ENCODE results near the gene ATF6. TPM values are rescaled to one million over a fixed set of nuclear protein-coding genes. Genes with fewer than 3 reads are reported as not detected.

The ATF6 gene
- total RNA-seq, 1 experiment from 2014 or later, result 36.5 TPM

DNA sequence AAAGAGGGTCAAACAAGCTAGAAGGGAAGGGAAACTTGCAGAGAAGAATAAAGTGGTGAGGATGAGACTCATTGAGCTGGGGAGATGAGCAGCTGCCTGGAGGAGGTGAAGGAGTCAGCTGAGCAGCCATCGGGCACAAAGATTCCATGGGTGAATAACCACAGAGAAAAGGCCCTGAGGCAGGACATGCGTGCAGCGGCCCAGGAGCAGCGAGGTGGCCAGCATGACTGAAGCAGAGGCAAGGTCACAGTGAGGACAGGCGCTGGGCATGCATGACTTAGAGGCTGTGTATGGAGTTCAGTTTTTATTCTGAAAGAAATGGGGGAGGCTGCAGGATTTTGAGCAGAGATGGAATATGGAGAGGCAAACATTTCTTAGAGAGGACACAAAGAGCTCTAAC is 232.7 kb downstream of the ATF6 start:
- H3K9ac ChIP-seq (ENCODE audit: low read length), result no peak overlapping the region
- H2AFZ ChIP-seq (ENCODE audit: low read length), result no peak overlapping the region
- no peaks in the 10 kb centered on the region for H3K79me2 ChIP-seq (ENCODE audit: low read length)
- H3K4me1 ChIP-seq (ENCODE audit: low read length), result no peaks in the 10 kb centered on the region
- no peak for DNase-seq
- H3K4me3 ChIP-seq (ENCODE audit: low read length), result no peak overlapping the region
- H3K9me3 ChIP-seq (ENCODE audit: low read length), result no peaks in the 10 kb centered on the region
- no peaks in the 10 kb centered on the region for H4K20me1 ChIP-seq (ENCODE audit: insufficient read depth, low read depth, low read length)
- no peaks in the 10 kb centered on the region for H3K9me2 ChIP-seq (replicated peaks; ENCODE audit: insufficient read depth, low read length)
- H3K27me3 ChIP-seq (ENCODE audit: low read length), result no peaks in the 10 kb centered on the region
- no peak overlapping the region for H3K4me2 ChIP-seq (ENCODE audit: low read depth, low read length, poor library complexity, severe bottlenecking)
- H3K36me3 ChIP-seq (ENCODE audit: insufficient read depth, low read length), result no peaks in the 10 kb centered on the region
- no peak overlapping the region for H3K27ac ChIP-seq (ENCODE audit: low read length)

DNA sequence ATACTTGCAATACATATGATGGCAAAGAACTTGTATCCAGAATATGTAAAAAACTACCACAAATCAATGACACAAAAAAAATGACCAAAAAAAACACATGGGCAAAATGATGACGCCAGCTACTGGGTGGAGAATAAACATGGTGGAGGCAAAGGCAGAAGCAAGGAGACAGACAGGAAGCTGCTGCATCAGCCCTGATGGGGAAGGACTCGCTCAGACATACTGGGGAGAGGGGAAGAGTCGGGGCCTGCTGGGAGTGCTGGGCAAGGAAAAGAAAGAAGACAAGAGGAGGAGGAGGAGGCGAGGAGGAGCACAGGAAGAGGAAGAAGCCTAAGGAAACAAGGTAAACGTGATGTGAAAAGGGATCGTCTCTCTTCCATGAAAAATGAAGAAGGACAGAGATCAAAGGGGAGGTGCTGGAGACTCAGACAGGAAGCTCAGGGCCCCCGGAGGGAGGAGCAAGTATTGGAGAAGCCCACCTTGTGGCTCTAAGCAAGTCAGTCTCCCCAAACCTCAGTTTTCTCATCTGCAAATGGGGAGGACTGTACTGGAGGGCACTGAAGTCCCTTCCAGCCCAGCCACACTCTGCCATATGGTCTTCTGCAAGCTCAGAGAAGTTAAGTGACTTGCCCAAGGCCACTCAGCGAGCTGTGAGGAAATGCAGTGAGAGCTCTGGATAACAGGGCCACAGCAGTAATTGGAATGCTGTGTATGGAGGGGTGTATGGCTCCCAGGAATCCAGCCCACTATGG is 233.4 kb downstream of the ATF6 start:
- no peak for DNase-seq
- H4K20me1 ChIP-seq (ENCODE audit: insufficient read depth, low read depth, low read length), result no peaks in the 10 kb centered on the region
- no peak overlapping the region for H3K9ac ChIP-seq (ENCODE audit: low read length)
- H3K9me2 ChIP-seq (replicated peaks; ENCODE audit: insufficient read depth, low read length), result no peaks in the 10 kb centered on the region
- no peaks in the 10 kb centered on the region for H3K4me1 ChIP-seq (ENCODE audit: low read length)
- H3K36me3 ChIP-seq (ENCODE audit: insufficient read depth, low read length), result no peaks in the 10 kb centered on the region
- no peak overlapping the region for H3K4me2 ChIP-seq (ENCODE audit: low read depth, low read length, poor library complexity, severe bottlenecking)
- H3K4me3 ChIP-seq (ENCODE audit: low read length), result no peak overlapping the region
- H3K79me2 ChIP-seq (ENCODE audit: low read length), result no peaks in the 10 kb centered on the region
- H3K27me3 ChIP-seq (ENCODE audit: low read length), result no peaks in the 10 kb centered on the region
- H3K27ac ChIP-seq (ENCODE audit: low read length), result no peak overlapping the region
- H2AFZ ChIP-seq (ENCODE audit: low read length), result no peak overlapping the region
- H3K9me3 ChIP-seq (ENCODE audit: low read length), result no peaks in the 10 kb centered on the region

DNA sequence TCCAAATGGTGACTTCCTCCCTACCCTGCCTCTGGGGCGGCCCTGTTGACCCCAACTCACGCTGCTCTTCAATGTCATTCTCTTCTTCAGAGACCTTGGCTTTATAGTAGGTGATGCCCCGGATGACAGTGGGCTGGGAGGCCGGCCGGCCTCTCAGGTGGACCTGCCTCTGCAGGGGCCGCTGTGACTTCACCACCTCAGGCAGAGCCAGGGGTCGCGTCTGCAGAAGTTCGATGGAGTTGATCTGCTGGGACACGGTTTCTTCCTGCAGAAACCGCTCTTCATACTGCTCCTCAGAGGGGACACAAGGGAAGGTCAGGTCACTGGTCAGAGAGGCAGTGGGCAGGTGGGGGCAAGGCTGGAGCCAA is 233.9 kb downstream of the ATF6 start:
- Histone ChIP-seq H3K79me2 (ENCODE audit: low read length) (no peaks in the 10 kb centered on the region), H2AFZ (ENCODE audit: low read length) (no peak overlapping the region), H3K27ac (ENCODE audit: low read length) (no peak overlapping the region), H3K36me3 (ENCODE audit: insufficient read depth, low read length) (no peaks in the 10 kb centered on the region), H3K9me2 (replicated peaks; ENCODE audit: insufficient read depth, low read length) (no peaks in the 10 kb centered on the region), H3K9me3 (ENCODE audit: low read length) (no peaks in the 10 kb centered on the region), H3K4me2 (ENCODE audit: low read depth, low read length, poor library complexity, severe bottlenecking) (no peak overlapping the region), H3K9ac (ENCODE audit: low read length) (no peak overlapping the region), H3K27me3 (ENCODE audit: low read length) (no peaks in the 10 kb centered on the region), H4K20me1 (ENCODE audit: insufficient read depth, low read depth, low read length) (no peaks in the 10 kb centered on the region), H3K4me1 (ENCODE audit: low read length) (no peaks in the 10 kb centered on the region), H3K4me3 (ENCODE audit: low read length) (no peak overlapping the region)
- DNase-seq, result no peak

DNA sequence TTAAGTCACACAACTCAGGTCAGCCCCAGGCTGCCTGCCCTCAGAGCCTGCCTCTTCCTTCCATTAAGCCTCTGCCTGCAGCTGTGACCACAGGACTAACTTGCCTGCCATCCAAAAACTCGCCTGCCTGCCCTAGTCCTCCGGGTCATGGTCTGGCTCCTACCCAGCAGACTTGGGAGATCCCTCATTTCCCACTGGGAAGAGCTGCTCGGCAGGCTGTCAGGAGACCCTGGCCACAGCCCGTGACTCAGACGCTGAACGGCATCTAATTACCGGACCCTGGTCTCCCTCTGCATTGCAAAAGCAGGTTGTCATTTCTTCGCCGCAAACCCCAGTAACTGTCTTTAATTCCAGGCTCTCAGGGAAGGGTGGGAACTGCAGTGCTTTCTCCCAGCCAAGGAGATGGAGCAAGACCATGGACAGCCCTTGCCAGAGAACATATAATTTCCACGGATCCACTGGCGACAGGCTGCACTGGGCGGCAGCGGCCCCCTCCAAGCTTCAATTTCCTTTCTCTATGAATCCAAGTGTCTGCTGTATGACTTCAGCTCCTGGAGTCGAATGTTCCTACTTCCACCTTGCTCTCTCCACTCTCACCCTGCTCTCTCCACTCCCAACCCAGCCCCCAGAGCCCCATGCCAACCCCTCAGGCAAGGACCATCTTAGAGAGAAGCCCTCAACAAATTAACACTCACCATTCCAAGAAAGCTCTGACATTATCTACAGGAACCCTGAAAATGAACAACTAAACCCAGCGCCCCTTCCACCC is 237.1 kb downstream of the ATF6 start:
- Histone ChIP-seq H3K4me3 (ENCODE audit: low read length) (no peak overlapping the region), H3K27me3 (ENCODE audit: low read length) (no peaks in the 10 kb centered on the region), H2AFZ (ENCODE audit: low read length) (no peak overlapping the region), H3K4me1 (ENCODE audit: low read length) (no peaks in the 10 kb centered on the region), H3K4me2 (ENCODE audit: low read depth, low read length, poor library complexity, severe bottlenecking) (no peak overlapping the region), H3K9me3 (ENCODE audit: low read length) (no peaks in the 10 kb centered on the region), H3K36me3 (ENCODE audit: insufficient read depth, low read length) (no peaks in the 10 kb centered on the region), H3K79me2 (ENCODE audit: low read length) (no peaks in the 10 kb centered on the region), H3K9me2 (replicated peaks; ENCODE audit: insufficient read depth, low read length) (no peaks in the 10 kb centered on the region), H3K27ac (ENCODE audit: low read length) (no peak overlapping the region), H4K20me1 (ENCODE audit: insufficient read depth, low read depth, low read length) (no peaks in the 10 kb centered on the region), H3K9ac (ENCODE audit: low read length) (no peak overlapping the region)
- no peak for DNase-seq

DNA sequence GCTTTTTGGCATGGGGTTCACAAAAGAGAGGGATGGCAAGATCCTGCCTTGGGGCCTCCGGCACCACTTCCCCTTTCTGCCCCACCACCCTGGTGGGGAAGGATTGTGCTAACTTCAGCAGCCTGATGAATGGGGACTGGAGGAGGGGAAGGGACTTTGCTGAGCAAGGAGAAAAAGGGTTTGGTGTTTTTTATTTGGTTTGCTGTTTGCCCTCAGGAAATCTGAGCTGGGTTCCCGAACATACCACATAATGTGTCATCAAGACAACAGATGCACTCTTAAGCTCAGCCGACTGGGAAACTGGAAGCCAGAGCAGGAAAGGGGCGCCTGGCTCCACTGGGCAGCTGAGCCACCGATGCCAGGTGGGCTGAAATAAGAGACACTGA is 237.7 kb downstream of the ATF6 start:
- Histone ChIP-seq H4K20me1 (ENCODE audit: insufficient read depth, low read depth, low read length) (no peaks in the 10 kb centered on the region), H2AFZ (ENCODE audit: low read length) (no peak overlapping the region), H3K9me2 (replicated peaks; ENCODE audit: insufficient read depth, low read length) (no peaks in the 10 kb centered on the region), H3K4me2 (ENCODE audit: low read depth, low read length, poor library complexity, severe bottlenecking) (no peak overlapping the region), H3K27me3 (ENCODE audit: low read length) (no peaks in the 10 kb centered on the region), H3K79me2 (ENCODE audit: low read length) (no peaks in the 10 kb centered on the region), H3K9me3 (ENCODE audit: low read length) (no peaks in the 10 kb centered on the region), H3K27ac (ENCODE audit: low read length) (no peak overlapping the region), H3K9ac (ENCODE audit: low read length) (no peak overlapping the region), H3K36me3 (ENCODE audit: insufficient read depth, low read length) (no peaks in the 10 kb centered on the region), H3K4me1 (ENCODE audit: low read length) (no peaks in the 10 kb centered on the region), H3K4me3 (ENCODE audit: low read length) (no peak overlapping the region)
- DNase-seq, result no peak

DNA sequence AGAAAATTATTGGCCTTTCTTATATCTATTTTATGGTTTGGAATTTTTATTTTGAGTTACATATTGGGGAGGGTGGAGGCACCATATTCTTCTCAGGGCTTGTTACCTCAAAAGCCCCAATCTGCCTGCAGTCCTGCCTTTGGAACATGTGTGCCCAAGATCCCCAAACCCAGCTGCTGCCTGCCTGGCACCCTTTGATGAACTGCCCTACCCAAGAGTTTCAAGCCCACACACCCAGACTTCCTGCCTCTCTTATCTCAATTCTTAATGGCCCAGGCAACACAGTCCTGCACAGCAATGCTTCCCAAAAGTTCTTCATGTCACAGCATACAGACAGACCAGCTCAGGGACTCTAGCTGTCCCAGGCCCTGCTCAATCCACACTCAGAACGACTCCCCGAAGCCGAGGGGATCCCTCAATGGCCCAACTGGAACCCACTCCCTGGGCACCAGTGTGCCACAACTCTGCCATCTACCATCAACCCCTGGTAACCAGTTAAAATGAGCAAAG is 238.4 kb downstream of the ATF6 start:
- Histone ChIP-seq H3K27me3 (ENCODE audit: low read length) (no peaks in the 10 kb centered on the region), H3K36me3 (ENCODE audit: insufficient read depth, low read length) (no peaks in the 10 kb centered on the region), H4K20me1 (ENCODE audit: insufficient read depth, low read depth, low read length) (no peaks in the 10 kb centered on the region), H3K27ac (ENCODE audit: low read length) (no peak overlapping the region), H3K79me2 (ENCODE audit: low read length) (no peaks in the 10 kb centered on the region), H3K9me2 (replicated peaks; ENCODE audit: insufficient read depth, low read length) (no peaks in the 10 kb centered on the region), H3K4me2 (ENCODE audit: low read depth, low read length, poor library complexity, severe bottlenecking) (no peak overlapping the region), H3K4me3 (ENCODE audit: low read length) (no peak overlapping the region), H3K9me3 (ENCODE audit: low read length) (no peaks in the 10 kb centered on the region), H3K9ac (ENCODE audit: low read length) (no peak overlapping the region), H2AFZ (ENCODE audit: low read length) (no peak overlapping the region), H3K4me1 (ENCODE audit: low read length) (no peaks in the 10 kb centered on the region)
- DNase-seq, result no peak

DNA sequence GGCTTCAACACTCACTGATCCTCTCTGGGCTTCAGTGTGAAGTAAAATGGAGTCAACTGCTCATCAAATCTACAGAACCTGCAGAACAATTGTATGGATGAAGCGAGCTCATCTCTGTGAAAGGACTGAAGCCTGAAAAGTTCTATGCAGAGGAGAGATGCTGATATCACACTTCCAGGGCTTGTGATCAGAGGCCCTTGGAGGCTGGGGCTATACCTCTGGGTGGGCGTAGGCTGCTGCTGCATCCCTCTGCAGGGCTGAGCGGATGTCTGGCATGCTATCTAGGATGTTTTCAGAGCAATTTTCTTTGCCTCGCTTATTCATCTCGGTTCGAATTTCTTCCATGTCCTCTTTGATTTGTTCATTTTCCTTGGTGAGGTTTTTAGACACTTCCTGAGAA is 240.0 kb downstream of the ATF6 start:
- H3K9me2 ChIP-seq (replicated peaks; ENCODE audit: insufficient read depth, low read length), result no peaks in the 10 kb centered on the region
- no peaks in the 10 kb centered on the region for H3K79me2 ChIP-seq (ENCODE audit: low read length)
- DNase-seq, result no peak
- no peaks in the 10 kb centered on the region for H3K27me3 ChIP-seq (ENCODE audit: low read length)
- no peak overlapping the region for H3K4me3 ChIP-seq (ENCODE audit: low read length)
- no peak overlapping the region for H3K27ac ChIP-seq (ENCODE audit: low read length)
- H3K9ac ChIP-seq (ENCODE audit: low read length), result no peak overlapping the region
- no peak overlapping the region for H2AFZ ChIP-seq (ENCODE audit: low read length)
- H3K4me2 ChIP-seq (ENCODE audit: low read depth, low read length, poor library complexity, severe bottlenecking), result no peak overlapping the region
- no peaks in the 10 kb centered on the region for H3K4me1 ChIP-seq (ENCODE audit: low read length)
- no peaks in the 10 kb centered on the region for H4K20me1 ChIP-seq (ENCODE audit: insufficient read depth, low read depth, low read length)
- H3K9me3 ChIP-seq (ENCODE audit: low read length), result no peaks in the 10 kb centered on the region
- H3K36me3 ChIP-seq (ENCODE audit: insufficient read depth, low read length), result no peaks in the 10 kb centered on the region

DNA sequence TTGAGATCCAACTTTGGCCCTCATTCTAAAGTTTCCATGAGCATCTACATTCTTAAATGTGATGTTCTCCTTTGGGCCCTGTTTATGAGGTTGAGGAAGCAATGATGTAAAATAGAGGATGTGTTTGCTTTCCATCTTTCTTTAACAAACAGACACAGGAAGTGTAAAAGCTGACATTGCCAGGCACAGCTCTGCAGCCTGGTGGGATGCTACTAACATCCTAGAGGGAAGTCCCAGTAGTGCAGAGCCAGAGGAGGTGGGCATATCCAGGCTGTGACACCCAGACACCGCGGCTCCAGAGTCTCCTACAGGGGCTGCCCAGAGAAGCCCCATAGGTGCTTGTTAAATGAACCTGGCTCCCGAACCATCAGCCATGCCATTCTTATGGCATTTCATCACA is 241.3 kb downstream of the ATF6 start:
- H3K9me3 ChIP-seq (ENCODE audit: low read length), result no peaks in the 10 kb centered on the region
- no peak overlapping the region for H3K9ac ChIP-seq (ENCODE audit: low read length)
- no peaks in the 10 kb centered on the region for H3K4me1 ChIP-seq (ENCODE audit: low read length)
- no peaks in the 10 kb centered on the region for H3K36me3 ChIP-seq (ENCODE audit: insufficient read depth, low read length)
- H4K20me1 ChIP-seq (ENCODE audit: insufficient read depth, low read depth, low read length), result no peaks in the 10 kb centered on the region
- no peak for DNase-seq
- H2AFZ ChIP-seq (ENCODE audit: low read length), result no peak overlapping the region
- H3K9me2 ChIP-seq (replicated peaks; ENCODE audit: insufficient read depth, low read length), result no peaks in the 10 kb centered on the region
- no peaks in the 10 kb centered on the region for H3K79me2 ChIP-seq (ENCODE audit: low read length)
- no peak overlapping the region for H3K4me3 ChIP-seq (ENCODE audit: low read length)
- no peak overlapping the region for H3K4me2 ChIP-seq (ENCODE audit: low read depth, low read length, poor library complexity, severe bottlenecking)
- H3K27ac ChIP-seq (ENCODE audit: low read length), result no peak overlapping the region
- no peaks in the 10 kb centered on the region for H3K27me3 ChIP-seq (ENCODE audit: low read length)
